Measurements from ENCODE around the gene PDZD2. TPM values are rescaled to one million over a fixed set of nuclear protein-coding genes. Genes with fewer than 3 reads are reported as not detected.
"Not testable (repeated sequence)": the region's sequence is repeated elsewhere in the genome, so short reads cannot be mapped to it uniquely, and the experiment has no call there.

The PDZD2 gene
- total and polyA plus RNA-seq, 12 donors: 2.2 to 10.3 (median 5.0) TPM

GRCh38 chr5:31598640-31599611, 40.0 kb upstream of the PDZD2 start:
- no peak overlapping the region for H3K4me3 ChIP-seq
- 66 to 84% (median 77%) methylated on average over 5 of the region's 5 CpGs for WGBS, 4 donors
- intact Hi-C loops (cut with DNase I): no loop called here

GRCh38 chr5:31602305-31602704, 36.6 kb upstream of the PDZD2 start:
- intact Hi-C loops (cut with DNase I); H3K27me3 ChIP-seq; H3K4me1 ChIP-seq (replicated peaks in 1 of 2); H3K4me3 ChIP-seq; DNase-seq; H3K36me3 ChIP-seq (replicated peaks in 1 of 2); H3K9me3 ChIP-seq (replicated peaks in 1 of 3); H3K27ac ChIP-seq: not testable (repeated sequence)
- 75 to 82% (median 79%) methylated on average over 4 of the region's 4 CpGs for WGBS, 4 donors

More at GRCh38 chr5:31598640-31599611, 40.0 kb upstream of the PDZD2 start:
- Histone ChIP-seq H3K27me3 (peaks cover under 1% of the 10 kb centered on the region), H3K9me3 (replicated peaks in 1 of 3) (no peaks in the 10 kb centered on the region), H3K4me1 (replicated peaks in 1 of 2) (no peaks in the 10 kb centered on the region), H3K36me3 (replicated peaks in 1 of 2) (no peaks in the 10 kb centered on the region), H3K27ac (no peak overlapping the region)
- DNase-seq: no peak
- TF ChIP-seq POLR2A (IDR thresholded peaks at IDR 0.05) (no peak), CTCF (IDR thresholded peaks at IDR 0.05) (no peak)

DNA sequence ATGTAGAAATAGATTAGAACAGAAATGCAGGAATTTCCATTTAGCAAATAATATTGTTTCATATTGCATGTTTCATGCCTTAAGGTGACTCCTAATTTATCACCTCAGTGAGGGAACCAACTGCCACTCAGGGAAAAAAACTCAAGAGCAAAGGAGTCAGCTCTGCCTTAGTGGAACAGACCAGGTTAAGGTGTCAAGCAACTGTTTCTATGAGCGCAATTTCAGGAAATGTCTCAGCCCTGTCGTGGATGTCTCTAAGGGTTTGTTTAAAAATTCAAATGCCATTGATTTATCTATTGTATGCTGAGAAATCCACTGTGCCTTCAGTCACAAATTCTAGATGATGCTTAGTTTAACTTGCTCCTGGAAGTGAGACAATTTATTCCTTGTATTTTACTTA, 34.7 kb upstream of the PDZD2 start:
- 63 to 77% (median 66%) methylated on average over 2 of the region's 2 CpGs for WGBS, 4 donors
- no peak overlapping the region for H3K4me3 ChIP-seq
- DNase-seq: no peak
- intact Hi-C loops (cut with DNase I): no loop called here
- H3K4me1 ChIP-seq (replicated peaks in 1 of 2): no peaks in the 10 kb centered on the region
- H3K36me3 ChIP-seq (replicated peaks in 1 of 2): no peaks in the 10 kb centered on the region
- no peak for TF ChIP-seq CTCF (IDR thresholded peaks at IDR 0.05)
- no peak overlapping the region for H3K27ac ChIP-seq
- no peaks in the 10 kb centered on the region for H3K9me3 ChIP-seq (replicated peaks in 1 of 3)
- no peaks in the 10 kb centered on the region for H3K27me3 ChIP-seq

- H3K9me3 ChIP-seq (replicated peaks in 1 of 3): no peaks in the 10 kb centered on the region
- intact Hi-C loops (cut with DNase I): no loop called here
- H3K4me3 ChIP-seq: no peak overlapping the region
- no peak overlapping the region for H3K27ac ChIP-seq
- no peaks in the 10 kb centered on the region for H3K27me3 ChIP-seq
- TF ChIP-seq CTCF (IDR thresholded peaks at IDR 0.05): no peak
- no peak for TF ChIP-seq POLR2A (IDR thresholded peaks at IDR 0.05)
- no peaks in the 10 kb centered on the region for H3K4me1 ChIP-seq (replicated peaks in 1 of 2)
- WGBS, 4 donors: 73 to 85% (median 84%) methylated on average over 2 of the region's 2 CpGs
- no peaks in the 10 kb centered on the region for H3K36me3 ChIP-seq (replicated peaks in 1 of 2)
- no peak for DNase-seq
These were observed 34.3 kb upstream of the PDZD2 start for GRCh38 chr5:31604644-31605043.

GRCh38 chr5:31605920-31606319, 33.0 kb upstream of the PDZD2 start:
- Histone ChIP-seq H3K4me1 (replicated peaks in 1 of 2) (no peaks in the 10 kb centered on the region), H3K4me3 (no peak overlapping the region), H3K9me3 (replicated peaks in 1 of 3) (no peaks in the 10 kb centered on the region), H3K27me3 (no peaks in the 10 kb centered on the region), H3K36me3 (replicated peaks in 1 of 2) (no peaks in the 10 kb centered on the region), H3K27ac (no peak overlapping the region)
- intact Hi-C loops (cut with DNase I): no loop called here
- TF ChIP-seq POLR2A (IDR thresholded peaks at IDR 0.05) (no peak), CTCF (IDR thresholded peaks at IDR 0.05) (no peak)
- DNase-seq: no peak
- WGBS, 4 donors: 80 to 96% (median 90%) methylated on average over 1 of the region's 1 CpG
